Measurements from ENCODE around the gene TJAP1. TPM values are rescaled to one million over a fixed set of nuclear protein-coding genes. Genes with fewer than 3 reads are reported as not detected.
"Not testable (repeated sequence)": the region's sequence is repeated elsewhere in the genome, so short reads cannot be mapped to it uniquely, and the experiment has no call there.

The TJAP1 gene
- total RNA-seq, 1 donor from 2014 or later = 31.0 TPM

- H3K4me3 Mint-ChIP-seq (ENCODE audit: unreplicated experiment) = no peak overlapping the region
- TF ChIP-seq, protein P1, sequence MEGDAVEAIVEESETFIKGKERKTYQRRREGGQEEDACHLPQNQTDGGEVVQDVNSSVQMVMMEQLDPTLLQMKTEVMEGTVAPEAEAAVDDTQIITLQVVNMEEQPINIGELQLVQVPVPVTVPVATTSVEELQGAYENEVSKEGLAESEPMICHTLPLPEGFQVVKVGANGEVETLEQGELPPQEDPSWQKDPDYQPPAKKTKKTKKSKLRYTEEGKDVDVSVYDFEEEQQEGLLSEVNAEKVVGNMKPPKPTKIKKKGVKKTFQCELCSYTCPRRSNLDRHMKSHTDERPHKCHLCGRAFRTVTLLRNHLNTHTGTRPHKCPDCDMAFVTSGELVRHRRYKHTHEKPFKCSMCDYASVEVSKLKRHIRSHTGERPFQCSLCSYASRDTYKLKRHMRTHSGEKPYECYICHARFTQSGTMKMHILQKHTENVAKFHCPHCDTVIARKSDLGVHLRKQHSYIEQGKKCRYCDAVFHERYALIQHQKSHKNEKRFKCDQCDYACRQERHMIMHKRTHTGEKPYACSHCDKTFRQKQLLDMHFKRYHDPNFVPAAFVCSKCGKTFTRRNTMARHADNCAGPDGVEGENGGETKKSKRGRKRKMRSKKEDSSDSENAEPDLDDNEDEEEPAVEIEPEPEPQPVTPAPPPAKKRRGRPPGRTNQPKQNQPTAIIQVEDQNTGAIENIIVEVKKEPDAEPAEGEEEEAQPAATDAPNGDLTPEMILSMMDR (IDR thresholded peaks at IDR 0.05) = no peak
- H3K27ac Mint-ChIP-seq (ENCODE audit: unreplicated experiment) = no peak overlapping the region
- no peak for DNase-seq (ENCODE audit: low spot score)
- H3K36me3 Mint-ChIP-seq (ENCODE audit: low read depth) = no peaks in the 10 kb centered on the region
- peaks cover 27% of the 10 kb centered on the region for H3K27me3 Mint-ChIP-seq (ENCODE audit: low read depth)
- no peaks in the 10 kb centered on the region for H3K4me1 Mint-ChIP-seq (ENCODE audit: low read depth)
- H3K9me3 Mint-ChIP-seq (ENCODE audit: low read depth) = no peaks in the 10 kb centered on the region
Observed at GRCh38 chr6:43465948-43466347, 11.4 kb upstream of the TJAP1 start.

GRCh38 chr6:43467265-43467664 is 10.1 kb upstream of the TJAP1 start:
- not testable (repeated sequence) for H3K27ac Mint-ChIP-seq (ENCODE audit: unreplicated experiment)

GRCh38 chr6:43467752-43468151 is 9.6 kb upstream of the TJAP1 start:
- DNase-seq (ENCODE audit: low spot score) = no peak
- Mint-ChIP-seq H3K27ac (ENCODE audit: unreplicated experiment) (no peak overlapping the region), H3K4me1 (ENCODE audit: low read depth) (no peaks in the 10 kb centered on the region), H3K4me3 (ENCODE audit: unreplicated experiment) (no peak overlapping the region), H3K36me3 (ENCODE audit: low read depth) (no peaks in the 10 kb centered on the region), H3K27me3 (ENCODE audit: low read depth) (peaks cover 20% of the 10 kb centered on the region), H3K9me3 (ENCODE audit: low read depth) (no peaks in the 10 kb centered on the region)
- TF ChIP-seq, protein P1 (IDR thresholded peaks at IDR 0.05) = no peak

More at GRCh38 chr6:43467265-43467664, 10.1 kb upstream of the TJAP1 start:
- not testable (repeated sequence) for H3K36me3 Mint-ChIP-seq (ENCODE audit: low read depth); H3K4me3 Mint-ChIP-seq (ENCODE audit: unreplicated experiment); H3K4me1 Mint-ChIP-seq (ENCODE audit: low read depth); H3K9me3 Mint-ChIP-seq (ENCODE audit: low read depth); DNase-seq (ENCODE audit: low spot score)
- H3K27me3 Mint-ChIP-seq (ENCODE audit: low read depth) = peaks cover 25% of the 10 kb centered on the region

- H3K27me3 Mint-ChIP-seq (ENCODE audit: low read depth) = peaks cover 17% of the 10 kb centered on the region
- H3K9me3 Mint-ChIP-seq (ENCODE audit: low read depth) = no peaks in the 10 kb centered on the region
Observed at GRCh38 chr6:43468240-43468639, 9.1 kb upstream of the TJAP1 start.

GRCh38 chr6:43468748-43469681 is 8.4 kb upstream of the TJAP1 start:
- no peaks in the 10 kb centered on the region for H3K36me3 Mint-ChIP-seq (ENCODE audit: low read depth)
- H3K4me3 Mint-ChIP-seq (ENCODE audit: unreplicated experiment) = no peak overlapping the region
- H3K27me3 Mint-ChIP-seq (ENCODE audit: low read depth) = peaks cover 14% of the 10 kb centered on the region
- no peaks in the 10 kb centered on the region for H3K9me3 Mint-ChIP-seq (ENCODE audit: low read depth)
- H3K4me1 Mint-ChIP-seq (ENCODE audit: low read depth) = no peaks in the 10 kb centered on the region
- TF ChIP-seq, protein P1 (IDR thresholded peaks at IDR 0.05) = no peak
- DNase-seq (ENCODE audit: low spot score) = no peak
- H3K27ac Mint-ChIP-seq (ENCODE audit: unreplicated experiment) = no peak overlapping the region

More at GRCh38 chr6:43468240-43468639, 9.1 kb upstream of the TJAP1 start:
- no peak overlapping the region for H3K27ac Mint-ChIP-seq (ENCODE audit: unreplicated experiment)
- TF ChIP-seq, protein P1 (IDR thresholded peaks at IDR 0.05) = no peak
- no peak overlapping the region for H3K4me3 Mint-ChIP-seq (ENCODE audit: unreplicated experiment)
- DNase-seq (ENCODE audit: low spot score) = no peak
- H3K4me1 Mint-ChIP-seq (ENCODE audit: low read depth) = no peaks in the 10 kb centered on the region
- H3K36me3 Mint-ChIP-seq (ENCODE audit: low read depth) = no peaks in the 10 kb centered on the region

All from chondrocyte (in vitro differentiated cells).